LNCaP clone FGC (cell line): ENCODE data around the gene CADM4.

Experiments
- DNase-seq: peaks from one replicate; pipeline ENCODE4 v3.0.0-alpha.2; 2011; ENCODE audit warnings: low read depth
- H3K4me3 ChIP-seq: 2 replicates; pipeline ENCODE4 v1.5.1; 2011; ENCODE audit warnings: mild to moderate bottlenecking, low read depth, low read length, control low read depth
- CTCF ChIP-seq: IDR thresholded peaks from 2 replicates; pipeline ENCODE4 v1.5.1; 2012; ENCODE audit warnings: mild to moderate bottlenecking; ENCODE audit not compliant: control insufficient read depth, insufficient read depth; ENCODE audit errors: extremely low read depth

The CADM4 gene

GRCh38 chr19:43582495-43582894, 57.2 kb downstream of the CADM4 start:
- DNase-seq, result no peak
- no peak overlapping the region for H3K4me3 ChIP-seq
- no peak for TF ChIP-seq CTCF

DNA sequence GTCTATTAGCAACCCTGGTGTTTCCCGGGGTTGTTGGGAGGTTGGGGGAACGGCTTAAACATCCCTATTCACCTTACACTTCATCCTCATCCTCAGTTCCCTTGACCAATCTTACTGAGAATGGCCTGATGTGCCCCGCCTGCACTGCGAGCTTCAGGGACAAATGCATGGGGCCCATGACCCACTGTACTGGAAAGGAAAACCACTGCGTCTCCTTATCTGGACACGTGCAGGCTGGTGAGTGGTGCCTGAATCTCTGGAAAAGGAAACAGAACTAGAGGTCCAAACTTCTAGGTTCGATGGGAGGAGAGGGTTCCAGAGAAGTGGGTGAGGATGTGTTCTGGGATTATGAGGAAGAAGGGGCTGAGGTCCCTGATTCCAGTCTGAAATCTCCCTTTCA, 58.2 kb downstream of the CADM4 start:
- H3K4me3 ChIP-seq, result no peak overlapping the region
- no peak for TF ChIP-seq CTCF
- DNase-seq, result no peak

- no peak for TF ChIP-seq CTCF
- no peak overlapping the region for H3K4me3 ChIP-seq
- DNase-seq, result no peak
Observed at GRCh38 chr19:43578787-43579186, 60.9 kb downstream of the CADM4 start.

DNA sequence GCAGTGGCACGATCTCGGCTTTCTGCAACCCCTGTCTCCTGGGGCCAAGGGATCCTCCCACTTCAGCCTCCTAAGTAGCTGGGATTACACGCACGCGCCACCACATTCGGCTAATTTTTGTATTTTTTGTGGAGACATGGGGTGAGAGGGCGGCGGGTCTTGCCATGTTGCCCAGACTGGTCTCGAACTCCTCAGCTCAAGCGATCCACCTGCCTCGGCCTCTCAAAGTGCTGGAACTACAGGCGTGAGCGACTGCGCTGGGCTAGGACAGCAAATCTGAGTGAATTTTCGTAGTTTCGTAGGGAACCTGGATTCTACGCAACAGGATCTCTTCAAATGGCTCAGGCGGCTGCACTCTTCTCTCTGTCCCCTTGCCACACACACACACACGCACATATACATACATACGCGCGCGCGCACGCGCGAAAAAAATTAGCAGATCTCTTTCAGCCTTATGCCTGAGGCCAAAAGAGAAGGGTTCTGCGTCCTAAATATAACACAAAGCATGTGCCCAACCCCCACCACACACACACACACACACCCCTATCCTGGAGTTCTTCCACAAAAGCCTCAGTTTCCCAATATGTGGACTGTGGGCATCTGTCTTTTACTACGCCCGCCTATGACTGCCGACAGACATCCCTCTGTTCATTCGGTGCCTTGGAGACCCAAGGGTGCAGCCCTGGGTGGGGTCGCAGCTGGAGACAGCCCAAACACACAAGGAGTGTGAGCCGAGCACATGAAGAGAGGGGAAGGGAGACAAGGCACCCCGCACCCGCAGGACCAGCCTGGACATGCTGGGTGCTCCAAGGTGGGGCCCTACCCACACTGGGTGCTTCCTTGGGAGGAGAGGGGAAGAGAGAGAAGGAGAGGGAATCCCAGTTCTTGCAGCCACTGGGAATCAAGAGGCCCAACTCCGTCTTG, 63.4 kb downstream of the CADM4 start:
- H3K4me3 ChIP-seq, result no peak overlapping the region
- no peak for DNase-seq
- no peak for TF ChIP-seq CTCF

GRCh38 chr19:43575156-43575950, 64.3 kb downstream of the CADM4 start, which contains the start of the genes PINLYP and XRCC1:
Gene PINLYP, plus strand, starts transcription at chr19:43575801. Its CDS starts 1,391 bp downstream, at chr19:43577192.
Gene XRCC1, minus strand, starts transcription at chr19:43575527. Its CDS starts 69 bp downstream, at chr19:43575458.
- peak; percentile 88 for DNase-seq
- peak within 1 kb of the TSS; percentile 90 for H3K4me3 ChIP-seq
- TF ChIP-seq CTCF, result no peak

GRCh38 chr19:43574424-43575155, 65.1 kb downstream of the CADM4 start:
- H3K4me3 ChIP-seq, result peak overlapping the region; percentile 90
- TF ChIP-seq CTCF, result no peak
- no peak for DNase-seq
